ENCODE measurements around the gene TTC9B.

The TTC9B gene

DNA sequence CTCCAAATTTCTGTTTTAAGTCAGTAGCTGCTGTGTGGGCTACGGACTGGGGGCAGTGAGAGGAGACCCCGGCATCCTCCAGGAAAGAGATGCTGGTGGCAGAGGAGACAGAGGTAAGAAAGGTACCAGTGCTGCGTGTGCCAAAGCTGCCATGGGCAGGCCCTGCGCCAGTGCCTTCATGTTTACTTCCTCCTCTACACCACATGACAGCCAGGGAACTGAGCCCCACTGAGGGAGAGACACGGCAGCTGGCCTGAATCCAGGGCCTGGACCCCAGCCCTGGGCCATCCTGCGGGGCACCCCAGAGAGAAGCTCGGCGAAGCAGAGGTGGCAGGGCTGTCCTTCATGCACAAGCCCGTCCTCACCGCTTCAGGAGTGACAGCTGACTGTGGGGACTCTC is 31.0 kb upstream of the TTC9B start:
- TF ChIP-seq, protein P1, sequence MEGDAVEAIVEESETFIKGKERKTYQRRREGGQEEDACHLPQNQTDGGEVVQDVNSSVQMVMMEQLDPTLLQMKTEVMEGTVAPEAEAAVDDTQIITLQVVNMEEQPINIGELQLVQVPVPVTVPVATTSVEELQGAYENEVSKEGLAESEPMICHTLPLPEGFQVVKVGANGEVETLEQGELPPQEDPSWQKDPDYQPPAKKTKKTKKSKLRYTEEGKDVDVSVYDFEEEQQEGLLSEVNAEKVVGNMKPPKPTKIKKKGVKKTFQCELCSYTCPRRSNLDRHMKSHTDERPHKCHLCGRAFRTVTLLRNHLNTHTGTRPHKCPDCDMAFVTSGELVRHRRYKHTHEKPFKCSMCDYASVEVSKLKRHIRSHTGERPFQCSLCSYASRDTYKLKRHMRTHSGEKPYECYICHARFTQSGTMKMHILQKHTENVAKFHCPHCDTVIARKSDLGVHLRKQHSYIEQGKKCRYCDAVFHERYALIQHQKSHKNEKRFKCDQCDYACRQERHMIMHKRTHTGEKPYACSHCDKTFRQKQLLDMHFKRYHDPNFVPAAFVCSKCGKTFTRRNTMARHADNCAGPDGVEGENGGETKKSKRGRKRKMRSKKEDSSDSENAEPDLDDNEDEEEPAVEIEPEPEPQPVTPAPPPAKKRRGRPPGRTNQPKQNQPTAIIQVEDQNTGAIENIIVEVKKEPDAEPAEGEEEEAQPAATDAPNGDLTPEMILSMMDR (conservative IDR thresholded peaks at IDR 0.05), result no peak
- peak overlapping the region; percentile 94 for H3K27ac ChIP-seq

DNA sequence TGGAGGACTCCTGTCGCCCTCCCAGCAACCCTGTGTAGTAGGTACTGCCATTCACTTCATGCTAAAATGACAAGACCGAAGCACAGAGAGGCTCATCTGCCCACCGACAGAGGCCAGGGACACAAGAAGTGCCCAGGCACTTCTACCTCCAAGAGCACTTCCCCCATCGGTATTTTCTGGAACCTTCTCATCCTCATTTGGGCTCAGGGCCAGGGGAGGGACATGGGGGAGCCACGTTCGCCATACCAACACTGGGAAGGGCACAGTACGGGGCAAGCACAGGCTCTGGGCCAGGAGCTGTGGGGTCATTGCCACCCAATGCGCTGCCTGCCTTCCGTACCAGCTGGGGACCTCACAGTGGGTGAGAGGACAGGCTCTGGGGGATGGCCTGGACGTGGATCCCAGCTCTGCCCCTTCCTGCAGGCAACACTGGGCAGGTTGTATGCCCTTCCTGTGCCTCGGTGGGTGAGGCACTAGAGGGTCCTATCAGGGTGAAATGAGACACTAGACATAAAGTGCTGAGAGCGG is 29.6 kb upstream of the TTC9B start:
- TF ChIP-seq, protein P1 (conservative IDR thresholded peaks at IDR 0.05), result no peak
- H3K27ac ChIP-seq, result peak overlapping the region; percentile 58

DNA sequence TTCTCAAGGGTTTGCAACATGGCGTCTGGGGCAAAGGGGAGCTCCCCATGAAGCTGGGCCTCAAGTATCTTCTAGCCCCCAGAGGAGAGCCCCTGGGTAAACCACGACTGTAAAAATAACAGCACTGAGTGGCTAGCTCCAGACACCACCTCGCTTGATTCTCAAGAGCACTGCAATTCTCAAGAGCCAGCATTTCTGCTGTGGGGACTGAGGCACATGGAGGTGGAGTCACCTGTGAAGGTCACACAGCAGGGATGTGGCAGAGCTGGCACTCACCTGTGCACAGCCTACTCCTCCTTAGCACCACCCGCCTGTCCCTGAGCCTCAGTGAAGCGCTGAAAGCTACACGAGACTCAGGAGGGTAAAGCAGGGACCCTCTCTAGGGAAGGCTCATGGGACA is 29.0 kb upstream of the TTC9B start:
- H3K27ac ChIP-seq, result peak overlapping the region; percentile 58; the same call in 1 of the 2 replicates
- TF ChIP-seq, protein P1 (conservative IDR thresholded peaks at IDR 0.05), result no peak

DNA sequence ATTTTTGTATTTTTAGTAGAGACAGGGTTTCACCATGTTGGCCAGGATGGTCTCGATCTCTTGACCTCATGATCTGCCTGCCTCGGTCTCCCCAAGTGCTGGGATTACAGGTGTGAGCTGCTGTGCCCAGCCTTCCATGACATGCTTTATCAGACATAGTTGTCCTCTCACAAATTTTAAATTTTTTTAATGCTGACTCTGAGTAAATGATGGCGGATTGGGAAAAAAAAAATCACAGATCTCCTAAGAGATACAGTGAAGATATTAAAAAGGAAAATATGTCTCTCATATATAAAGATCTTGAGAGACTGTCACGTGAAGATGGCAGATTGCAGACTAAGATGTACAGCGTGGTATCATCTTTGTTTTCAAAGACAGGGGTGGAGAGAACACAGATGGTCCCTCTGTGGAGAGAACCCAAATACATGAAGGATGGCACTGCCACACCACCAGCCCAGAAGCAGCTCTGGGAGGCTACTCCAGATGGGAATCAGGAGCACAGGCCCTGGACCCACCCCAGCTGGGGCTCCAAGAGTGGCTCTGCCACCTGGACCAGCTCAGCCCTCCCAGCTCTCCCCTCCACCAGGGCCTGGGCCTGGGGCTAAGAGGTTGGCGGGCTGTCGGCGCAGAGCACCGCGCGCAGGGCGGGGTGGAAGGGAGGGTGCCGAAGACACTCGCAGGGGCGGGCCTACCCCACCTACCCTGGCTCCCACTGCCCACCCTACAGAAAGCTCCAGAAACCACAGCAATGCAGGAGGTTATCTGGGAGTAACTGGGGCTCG is 28.3 kb upstream of the TTC9B start:
- H3K27ac ChIP-seq, result peak overlapping the region; percentile 58; the same call in 1 of the 2 replicates
- TF ChIP-seq, protein P1 (conservative IDR thresholded peaks at IDR 0.05), result no peak

DNA sequence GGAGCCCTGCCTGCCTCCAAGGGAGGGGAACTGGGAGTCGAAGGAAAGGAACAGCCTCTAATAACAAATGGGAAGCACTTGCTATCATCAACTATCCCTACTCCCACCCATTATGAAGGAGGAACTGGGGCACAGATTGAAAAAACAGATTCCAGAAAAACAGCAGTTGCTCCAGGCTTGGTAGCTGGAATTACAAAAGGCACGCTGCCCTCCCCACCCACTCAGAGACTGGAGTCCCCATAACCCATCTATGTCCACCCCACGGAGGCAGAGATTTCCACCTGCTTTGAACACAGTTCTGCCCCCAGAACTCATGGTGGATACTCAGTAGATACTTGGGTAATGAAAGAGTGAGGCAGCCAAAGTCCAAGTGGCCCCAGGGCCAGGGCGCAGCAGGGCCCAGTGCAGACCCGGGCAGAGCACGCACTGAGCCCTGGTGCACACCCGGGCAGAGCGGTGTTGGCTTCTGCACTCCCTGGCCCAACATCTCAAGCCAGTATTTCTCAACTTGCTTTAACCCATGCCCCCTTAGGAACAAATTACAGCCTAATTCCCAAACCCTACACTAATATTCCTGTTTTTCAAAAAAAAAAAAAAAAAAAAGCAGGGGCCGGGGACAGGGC is 27.4 kb upstream of the TTC9B start:
- no peak overlapping the region for H3K27ac ChIP-seq
- TF ChIP-seq, protein P1 (conservative IDR thresholded peaks at IDR 0.05), result no peak

DNA sequence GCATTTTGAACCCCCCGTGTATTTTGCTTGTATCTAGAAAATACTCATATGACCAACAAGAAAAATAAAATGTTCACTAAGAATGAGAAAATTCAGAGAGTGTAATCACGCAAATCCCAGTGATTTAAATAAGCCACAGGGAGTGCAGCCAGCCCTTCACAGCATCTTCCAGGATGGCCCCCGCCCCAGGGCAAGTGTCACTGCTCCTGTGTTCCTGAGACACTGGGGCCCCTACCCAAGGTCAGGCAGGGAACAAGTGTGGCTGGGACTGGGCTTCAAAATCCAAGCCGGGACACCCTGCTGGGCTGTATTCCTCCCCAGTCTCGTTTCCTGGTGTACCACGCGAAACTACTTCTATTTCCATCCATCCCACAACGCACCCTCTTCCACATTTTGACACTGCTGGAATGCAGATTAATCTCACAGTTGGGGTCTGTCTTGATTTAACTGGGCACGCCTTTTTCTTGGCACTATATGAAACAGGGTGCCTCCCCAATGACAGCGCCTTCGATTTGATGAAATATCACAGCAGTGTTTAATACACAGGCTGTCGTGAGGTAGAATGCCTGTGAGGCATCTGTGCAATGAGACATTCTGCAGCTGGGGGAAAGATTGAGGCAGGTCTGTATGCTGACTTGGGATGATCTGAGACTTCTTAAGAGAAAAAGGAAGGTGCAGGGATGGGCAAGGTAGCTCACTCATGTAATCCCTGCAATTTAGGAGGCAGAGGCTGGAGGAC is 26.6 kb upstream of the TTC9B start:
- TF ChIP-seq, protein P1 (conservative IDR thresholded peaks at IDR 0.05), result no peak
- no peak overlapping the region for H3K27ac ChIP-seq

DNA sequence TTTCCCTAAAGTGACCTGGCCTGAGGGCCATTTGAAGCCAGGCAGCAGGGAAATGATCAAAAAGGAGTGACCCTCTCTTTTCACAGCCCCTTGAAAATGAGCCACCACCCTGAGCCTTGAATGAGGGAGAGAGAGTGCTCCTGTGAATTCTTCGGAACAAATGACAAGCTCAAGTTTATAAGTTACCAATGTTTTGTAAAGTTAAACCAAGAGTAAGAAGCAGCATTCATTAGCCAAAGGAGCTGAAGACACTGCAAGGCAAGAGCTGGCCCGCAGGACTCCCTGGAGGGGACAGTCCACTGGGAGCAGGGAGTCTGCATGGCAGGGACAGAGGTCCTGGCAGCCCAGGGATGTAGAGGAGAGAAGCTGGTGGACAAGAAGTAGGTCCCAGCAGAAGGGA is 25.0 kb upstream of the TTC9B start:
- TF ChIP-seq, protein P1 (conservative IDR thresholded peaks at IDR 0.05), result no peak
- H3K27ac ChIP-seq, result no peak overlapping the region

Data from VCaP (cell line).